ACC112 (cell line): ENCODE data around the gene EVA1A.

Experiments
- H2AFZ ChIP-seq: fragments of 200-600 bp; sonication (generic); one replicate; pipeline ENCODE4 v1.6.0; 2017; ENCODE audit warnings: antibody characterized with exemption, low read length; ENCODE audit not compliant: unreplicated experiment
- H3K27ac ChIP-seq: fragments of 200-600 bp; sonication (generic); 2 replicates; pipeline ENCODE4 v1.5.1; 2014; ENCODE audit warnings: low read depth, mild to moderate bottlenecking, antibody characterized with exemption, low read length, moderate library complexity
- H3K27me3 ChIP-seq: fragments of 200-600 bp; sonication (generic); 2 replicates; pipeline ENCODE4 v1.6.1; 2014; ENCODE audit warnings: mild to moderate bottlenecking, antibody characterized with exemption, low read length, moderate library complexity, mixed read lengths; ENCODE audit not compliant: insufficient read depth
- H3K36me3 ChIP-seq: fragments of 200-600 bp; sonication (generic); 2 replicates; pipeline ENCODE4 v1.6.1; 2016; ENCODE audit warnings: mild to moderate bottlenecking, antibody characterized with exemption, low read length, moderate library complexity, mixed read lengths; ENCODE audit not compliant: insufficient read depth
- H3K4me1 ChIP-seq: fragments of 200-600 bp; sonication (generic); one replicate; pipeline ENCODE4 v1.6.1; 2016; ENCODE audit warnings: low read length, mixed read lengths; ENCODE audit not compliant: insufficient read depth, unreplicated experiment, control insufficient read depth
- H3K4me3 ChIP-seq: fragments of 200-600 bp; sonication (generic); 2 replicates; pipeline ENCODE4 v1.5.1; 2014; ENCODE audit warnings: mild to moderate bottlenecking, low read depth, low read length
- H3K79me2 ChIP-seq: fragments of 200-600 bp; sonication (generic); one replicate; pipeline ENCODE4 v1.6.0; 2016; ENCODE audit warnings: low read length; ENCODE audit not compliant: control insufficient read depth, unreplicated experiment, insufficient read depth

Gene EVA1A

GRCh38 chr2:75525434-75526310 is 35.1 kb downstream of the EVA1A start:
- no peak overlapping the region for H3K4me3 ChIP-seq
- peaks cover 14% of the 10 kb centered on the region for H3K4me1 ChIP-seq
- H3K27ac ChIP-seq: no peak overlapping the region
- H3K27me3 ChIP-seq: no peaks in the 10 kb centered on the region
- peaks cover 7% of the 10 kb centered on the region; the same call in 1 of the 2 replicates for H3K36me3 ChIP-seq
- no peak overlapping the region for H2AFZ ChIP-seq
- peaks cover 50% of the 10 kb centered on the region for H3K79me2 ChIP-seq

DNA sequence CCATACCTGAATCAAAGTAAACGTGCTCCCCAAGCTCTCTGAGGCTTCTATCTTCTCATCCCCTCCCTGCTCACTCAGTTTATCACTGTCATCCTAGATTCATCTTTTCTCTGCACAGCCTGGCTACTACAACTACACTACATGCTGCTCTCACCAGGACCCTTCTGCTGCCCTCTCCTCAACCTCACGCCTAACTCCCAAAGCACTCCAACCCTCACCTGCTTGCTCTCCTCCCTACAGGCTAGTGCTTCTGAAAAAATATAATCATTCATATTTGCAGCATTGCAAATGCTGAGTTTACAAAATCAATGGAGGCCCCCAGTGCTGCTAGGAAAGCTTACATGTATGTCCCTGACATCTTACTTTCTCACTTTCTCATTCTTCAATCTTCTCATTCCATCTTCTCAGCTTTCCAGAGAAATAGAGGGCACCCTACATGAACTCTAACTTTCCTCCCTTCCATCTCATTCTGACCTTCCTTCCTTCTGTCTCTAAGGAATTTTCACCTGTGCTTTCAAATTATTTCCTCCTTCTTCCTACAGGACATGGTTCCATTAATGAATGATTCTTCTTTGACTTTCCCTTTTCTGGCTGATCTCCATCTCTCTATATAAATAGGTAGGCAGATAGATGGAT is 36.3 kb downstream of the EVA1A start:
- Histone ChIP-seq H3K4me1 (peaks cover 14% of the 10 kb centered on the region), H3K27ac (no peak overlapping the region)

GRCh38 chr2:75523313-75524275 is 37.1 kb downstream of the EVA1A start:
- Histone ChIP-seq H3K4me3 (no peak overlapping the region), H3K27ac (no peak overlapping the region), H2AFZ (no peak overlapping the region), H3K4me1 (peaks cover 14% of the 10 kb centered on the region), H3K79me2 (peaks cover 31% of the 10 kb centered on the region), H3K36me3 (peaks cover 7% of the 10 kb centered on the region; the same call in 1 of the 2 replicates), H3K27me3 (no peaks in the 10 kb centered on the region)

More for the DNA sequence above, 36.3 kb downstream of the EVA1A start:
- H3K79me2 ChIP-seq: peaks cover 37% of the 10 kb centered on the region
- no peak overlapping the region for H3K4me3 ChIP-seq
- peaks cover 7% of the 10 kb centered on the region; the same call in 1 of the 2 replicates for H3K36me3 ChIP-seq
- H3K27me3 ChIP-seq: no peaks in the 10 kb centered on the region
- H2AFZ ChIP-seq: no peak overlapping the region

GRCh38 chr2:75522543-75523312 is 38.0 kb downstream of the EVA1A start:
- peaks cover 10% of the 10 kb centered on the region; the same call in 1 of the 2 replicates for H3K36me3 ChIP-seq
- no peaks in the 10 kb centered on the region for H3K27me3 ChIP-seq
- no peak overlapping the region for H3K4me3 ChIP-seq
- peaks cover 22% of the 10 kb centered on the region for H3K79me2 ChIP-seq
- H2AFZ ChIP-seq: no peak overlapping the region
- peaks cover 14% of the 10 kb centered on the region for H3K4me1 ChIP-seq
- no peak overlapping the region for H3K27ac ChIP-seq

DNA sequence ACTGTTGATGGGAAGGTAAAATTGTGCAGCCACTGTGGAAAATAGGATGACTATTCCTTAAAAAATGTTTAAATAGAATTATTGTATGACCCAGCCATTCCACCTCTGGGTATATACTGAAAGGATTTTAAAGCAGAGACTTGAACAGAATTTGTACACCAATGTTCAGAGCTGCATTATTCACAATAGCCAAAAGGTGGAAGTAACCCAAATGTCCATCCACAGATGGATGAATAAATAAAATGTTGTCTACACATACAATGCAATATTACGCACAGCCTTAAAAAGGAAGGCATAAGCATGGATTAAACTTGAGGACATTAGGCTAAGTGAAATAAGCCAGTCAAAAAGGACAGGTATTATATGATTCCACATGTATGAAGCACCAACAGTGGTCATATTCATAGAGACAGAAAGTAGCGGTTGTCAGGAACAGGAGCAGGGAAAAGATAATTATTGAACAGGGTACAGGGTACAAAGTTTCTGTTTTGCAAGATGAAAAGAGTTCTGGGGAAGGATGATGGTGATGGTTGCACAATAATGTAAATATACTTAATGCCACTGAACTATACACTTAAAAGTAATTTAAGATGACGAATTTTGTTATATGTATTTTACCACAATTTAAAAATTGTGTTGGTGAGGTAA is 39.4 kb downstream of the EVA1A start:
- Histone ChIP-seq H3K27me3 (no peaks in the 10 kb centered on the region), H3K4me3 (no peak overlapping the region), H3K4me1 (peaks cover 14% of the 10 kb centered on the region), H3K36me3 (peaks cover 24% of the 10 kb centered on the region), H2AFZ (no peak overlapping the region), H3K27ac (no peak overlapping the region), H3K79me2 (peaks cover 12% of the 10 kb centered on the region)

DNA sequence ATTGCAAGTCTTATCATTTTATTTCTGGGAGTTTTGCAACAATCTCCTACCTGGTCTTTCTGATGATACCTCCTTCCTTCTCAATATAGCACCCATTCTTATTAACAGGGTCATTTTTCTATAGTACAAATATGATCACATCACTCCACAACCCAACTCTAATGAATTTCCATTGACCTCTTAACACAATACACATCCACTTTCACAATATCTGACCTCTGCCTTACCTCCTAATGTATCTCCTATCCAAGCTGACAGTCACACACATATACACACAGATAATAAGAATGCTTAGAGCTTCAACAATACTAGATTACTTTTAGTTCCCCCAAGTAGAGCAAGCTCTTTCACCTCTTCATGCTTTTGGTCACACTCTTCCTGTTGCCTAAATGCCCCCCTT is 40.9 kb downstream of the EVA1A start:
- peaks cover 7% of the 10 kb centered on the region for H3K79me2 ChIP-seq
- H3K4me1 ChIP-seq: peaks cover 9% of the 10 kb centered on the region
- H3K36me3 ChIP-seq: peaks cover 22% of the 10 kb centered on the region
- H3K4me3 ChIP-seq: no peak overlapping the region
- no peak overlapping the region for H3K27ac ChIP-seq
- no peaks in the 10 kb centered on the region for H3K27me3 ChIP-seq
- H2AFZ ChIP-seq: no peak overlapping the region

DNA sequence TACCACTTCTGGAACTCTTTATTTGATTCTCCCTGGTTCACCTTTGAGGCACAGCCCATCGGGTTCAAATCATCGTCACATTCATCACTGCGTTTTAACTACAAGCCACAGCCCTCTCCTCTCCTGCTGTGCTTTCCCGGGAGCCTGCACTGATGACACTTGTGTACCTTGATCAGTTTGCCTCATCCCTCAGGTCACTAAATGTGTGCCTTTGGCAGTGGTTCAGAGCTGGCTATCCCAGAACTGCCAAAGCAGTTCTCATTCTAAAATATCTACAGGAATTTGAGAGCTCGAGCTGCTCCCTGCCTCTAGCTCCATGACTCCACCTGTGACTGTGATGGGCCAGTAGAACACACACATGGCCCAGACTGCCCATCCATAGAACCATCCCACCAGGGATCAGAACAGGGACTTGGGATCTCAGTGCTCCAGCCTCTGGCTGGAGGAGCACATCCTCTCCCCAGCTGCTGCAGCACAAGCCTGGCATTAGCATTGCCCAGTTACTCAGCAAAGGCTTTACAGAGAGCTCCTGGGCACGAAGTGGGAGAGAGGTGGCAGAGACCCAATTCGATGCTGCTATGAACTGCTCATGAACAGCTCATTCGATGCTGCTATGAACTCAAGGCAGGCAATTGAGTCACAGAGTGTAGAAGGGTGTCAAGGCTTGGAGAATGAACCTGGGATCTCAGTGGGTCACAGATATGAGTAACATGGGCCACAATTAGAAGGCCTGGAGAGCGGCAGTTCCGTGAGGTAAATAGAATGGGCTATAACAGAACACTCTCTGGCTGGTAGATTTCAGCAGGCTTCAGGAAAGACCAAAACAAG is 41.9 kb downstream of the EVA1A start:
- no peak overlapping the region for H3K4me3 ChIP-seq
- peaks cover 7% of the 10 kb centered on the region for H3K4me1 ChIP-seq
- H3K27ac ChIP-seq: no peak overlapping the region
- peaks cover 7% of the 10 kb centered on the region for H3K79me2 ChIP-seq
- no peaks in the 10 kb centered on the region for H3K27me3 ChIP-seq
- peaks cover 26% of the 10 kb centered on the region for H3K36me3 ChIP-seq
- no peak overlapping the region for H2AFZ ChIP-seq

- Histone ChIP-seq H3K4me3 (no peak overlapping the region), H3K27ac (no peak overlapping the region), H3K36me3 (peaks cover 37% of the 10 kb centered on the region), H3K79me2 (peaks cover 7% of the 10 kb centered on the region), H2AFZ (no peak overlapping the region), H3K4me1 (no peaks in the 10 kb centered on the region), H3K27me3 (no peaks in the 10 kb centered on the region)
Measured at GRCh38 chr2:75517547-75518230, 43.0 kb downstream of the EVA1A start.
